SK-N-SH (cell line): ENCODE results near the gene ANKRD60. TPM values are rescaled to one million over a fixed set of nuclear protein-coding genes. Genes with fewer than 3 reads are reported as not detected.

Experiments used
- CTCF ChIA-PET: fragments of 300-600, 350-600 bp; formaldehyde crosslinking; extraction: SDS; loops from one replicate; lab custom pipeline; 2021; lab: Yijun Ruan, JAX
- POLR2A ChIA-PET: fragments of 350-600 bp; sonication (Branson Sonifier 250); formaldehyde crosslinking; extraction: SDS; loops from one replicate; lab custom pipeline; 2020; ENCODE audit warnings: antibody characterized with exemption, inconsistent platforms; lab: Yijun Ruan, JAX
- DNase-seq: peaks from one replicate; pipeline ENCODE4 v3.0.0; 2012
- H2AFZ ChIP-seq: fragments of 200-600 bp; sonication (generic); 2 replicates; pipeline ENCODE4 v1.8.1; 2016; ENCODE audit warnings: antibody characterized with exemption, mild to moderate bottlenecking, low read depth
- H3F3A ChIP-seq: fragments of 200-600 bp; sonication (generic); replicated peaks from 2 replicates; pipeline ENCODE3; 2016; ENCODE audit warnings: antibody characterized with exemption, mild to moderate bottlenecking; ENCODE audit not compliant: insufficient read depth
- H3K27ac ChIP-seq, 2 experiments: fragments of 200-500 bp in 1 of 2; fragments of 200-600 bp in 1 of 2; sonication (Bioruptor generic) in 1 of 2; sonication (generic), shearing (Covaris generic) in 1 of 2; 2 replicates each; pipeline versions ENCODE4 v1.5.1 to v1.6.1; 2014 to 2016; ENCODE audit warnings: low read depth in 2 of 2, inconsistent platforms in 1 of 2, low read length in 1 of 2, mild to moderate bottlenecking in 1 of 2, mixed read lengths in 1 of 2
- H3K27me3 ChIP-seq: fragments of 200-600 bp; sonication (generic), shearing (Covaris generic); 2 replicates; pipeline ENCODE4 v1.6.1; 2016; ENCODE audit warnings: mixed run types; ENCODE audit not compliant: insufficient read depth
- H3K36me3 ChIP-seq, 2 experiments: fragments of 200-500 bp in 1 of 2; fragments of 200-600 bp in 1 of 2; sonication (Bioruptor generic) in 1 of 2; sonication (generic) in 1 of 2; replicated peaks in 1 of 2; 2 replicates each; pipeline versions ENCODE3 to v1.5.1; 2014 to 2016; ENCODE audit warnings: low read length in 1 of 2, mild to moderate bottlenecking in 1 of 2; ENCODE audit not compliant: insufficient read depth in 2 of 2, control insufficient read depth in 1 of 2
- H3K4me1 ChIP-seq, 2 experiments: fragments of 200-500 bp in 1 of 2; fragments of 200-600 bp in 1 of 2; sonication (Bioruptor generic) in 1 of 2; sonication (generic), shearing (Covaris generic) in 1 of 2; 2 replicates each; pipeline versions ENCODE4 v1.5.1 to v1.6.1; 2014 to 2016; ENCODE audit warnings: low read depth in 1 of 2, low read length in 1 of 2, mixed run types in 1 of 2; ENCODE audit not compliant: insufficient read depth in 2 of 2, control insufficient read depth in 1 of 2
- H3K4me2 ChIP-seq: fragments of 200-600 bp; sonication (generic), shearing (Covaris generic); 2 replicates; pipeline ENCODE4 v1.6.1; 2017; ENCODE audit warnings: mixed run types
- H3K4me3 ChIP-seq, 2 experiments: fragments of 200-500 bp in 1 of 2; fragments of 200-600 bp in 1 of 2; sonication (Bioruptor generic) in 1 of 2; sonication (generic), shearing (Covaris generic) in 1 of 2; 2 replicates each; pipeline versions ENCODE4 v1.5.1 to v1.8.1; 2014 to 2016; ENCODE audit warnings: low read depth in 2 of 2, inconsistent platforms in 1 of 2, low read length in 1 of 2, mild to moderate bottlenecking in 1 of 2, mixed read lengths in 1 of 2, moderate library complexity in 1 of 2
- H3K79me2 ChIP-seq: fragments of 200-600 bp; sonication (generic); 2 replicates; pipeline ENCODE4 v1.8.1; 2017; ENCODE audit warnings: mild to moderate bottlenecking; ENCODE audit not compliant: insufficient read depth
- H3K9ac ChIP-seq: fragments of 200-600 bp; sonication (generic); 2 replicates; pipeline ENCODE4 v1.6.1; 2017; ENCODE audit warnings: mixed run types
- H3K9me2 ChIP-seq: fragments of 200-600 bp; sonication (generic); 2 replicates; pipeline ENCODE4 v1.6.1; 2017; ENCODE audit warnings: mixed run types
- H3K9me3 ChIP-seq: fragments of 200-600 bp; sonication (generic); 2 replicates; pipeline ENCODE4 v1.6.1; 2017; ENCODE audit warnings: mixed run types, mild to moderate bottlenecking, moderate library complexity
- H4K20me1 ChIP-seq: fragments of 200-600 bp; sonication (generic); 2 replicates; pipeline ENCODE4 v1.6.1; 2017; ENCODE audit warnings: mild to moderate bottlenecking, mixed run types; ENCODE audit not compliant: insufficient read depth
- CHD2 ChIP-seq: fragments of 150-350 bp; IDR thresholded peaks from 2 replicates; pipeline ENCODE4 v1.6.1; 2018; ENCODE audit warnings: low read length; ENCODE audit not compliant: partially characterized antibody
- CTCF ChIP-seq: fragments of 200-600 bp; sonication (generic); IDR thresholded peaks from 2 replicates; pipeline ENCODE4 v1.6.1; 2017; ENCODE audit warnings: antibody characterized with exemption, mild to moderate bottlenecking, moderate library complexity
- FOSL2 ChIP-seq: IDR thresholded peaks from 2 replicates; pipeline ENCODE4 v1.4.0; 2012; ENCODE audit warnings: low read depth, mild to moderate bottlenecking, moderate library complexity, borderline replicate concordance
- IRF3 ChIP-seq: fragments of 150-350 bp; IDR thresholded peaks from 2 replicates; pipeline ENCODE4 v1.6.1; 2016; ENCODE audit warnings: mild to moderate bottlenecking, low read depth, low read length
- JUND ChIP-seq: IDR thresholded peaks from 2 replicates; pipeline ENCODE4 v1.4.0; 2012
- NFIC ChIP-seq: IDR thresholded peaks from 2 replicates; pipeline ENCODE4 v1.4.0; 2012; ENCODE audit warnings: borderline replicate concordance
- NRF1 ChIP-seq: IDR thresholded peaks from 2 replicates; pipeline ENCODE4 v1.6.1; 2012; ENCODE audit warnings: low read depth, mild to moderate bottlenecking, low read length
- POLR2AphosphoS5 ChIP-seq: IDR thresholded peaks from 2 replicates; pipeline ENCODE4 v1.6.1; 2012; ENCODE audit warnings: low read depth, low read length
- RXRA ChIP-seq: IDR thresholded peaks from 2 replicates; pipeline ENCODE4 v1.4.0; 2012; ENCODE audit warnings: low read depth, mild to moderate bottlenecking, borderline replicate concordance
- TAF1 ChIP-seq: IDR thresholded peaks from 2 replicates; pipeline ENCODE4 v1.6.1; 2012; ENCODE audit warnings: low read depth, mild to moderate bottlenecking, low read length, moderate library complexity, borderline replicate concordance
- TEAD4 ChIP-seq: IDR thresholded peaks from 2 replicates; pipeline ENCODE4 v1.4.0; 2012; ENCODE audit warnings: mild to moderate bottlenecking, borderline replicate concordance; ENCODE audit not compliant: insufficient read depth
- USF1 ChIP-seq: IDR thresholded peaks from 2 replicates; pipeline ENCODE4 v1.4.0; 2012; ENCODE audit warnings: low read depth, borderline replicate concordance
- USF2 ChIP-seq: fragments of 150-350 bp; IDR thresholded peaks from 2 replicates; pipeline ENCODE4 v1.6.1; 2017; ENCODE audit warnings: antibody characterized with exemption, low read length, low read depth, borderline replicate concordance
- YY1 ChIP-seq: IDR thresholded peaks from 2 replicates; pipeline ENCODE4 v1.4.0; 2012; ENCODE audit warnings: low read depth, mild to moderate bottlenecking
- ZBTB33 ChIP-seq: IDR thresholded peaks from 2 replicates; pipeline ENCODE4 v1.4.0; 2012; ENCODE audit warnings: low read depth, borderline replicate concordance
- WGBS: methylation state at CpG from one replicate; pipeline ENCODE4 v1.1.6; 2017; ENCODE audit warnings: low lambda C conversion rate; 5-methylcytosine and 5-hydroxymethylcytosine counted together
- polyA plus RNA-seq, 3 experiments: library from polyadenylated mRNA; depleted of rRNA; stranded (reverse); fragments of >200 nt; gene quantifications; 2 replicates each; pipeline ENCODE4 v1.2.3, GENCODE V29; 2012

ANKRD60 gene
- polyA plus RNA-seq, 1 of the 3 experiments (the other 2 are of a cell fraction) = not detected

- no peak for TF ChIP-seq NRF1
- TF ChIP-seq TAF1 = no peak
- no peak for TF ChIP-seq ZBTB33
- TF ChIP-seq USF1 = no peak
- no peak for TF ChIP-seq FOSL2
- TF ChIP-seq IRF3 = no peak
These were observed 18.6 kb downstream of the ANKRD60 start (continued) for GRCh38 chr20:58209652-58210397.

GRCh38 chr20:58208944-58209343, 19.5 kb downstream of the ANKRD60 start:
- 90% methylated on average over 3 of the region's 8 CpGs for WGBS

More at GRCh38 chr20:58208944-58209343, 19.5 kb downstream of the ANKRD60 start:
- H2AFZ ChIP-seq = no peak overlapping the region
- CTCF ChIA-PET = interaction anchor here (0.6 to 17.8 kb wide), 41 partner anchors 9 to 1248 kb away, joined by 3 to 356 read pairs (median 5); partner anchors contain the start of gene ZBP1
- H3K27ac ChIP-seq = no peak overlapping the region
- H4K20me1 ChIP-seq = 0 out of 2 replicates have a peak, but pooled peaks cover 3% of the 10 kb centered on the region
- H3K4me2 ChIP-seq = no peak overlapping the region
- no peaks in the 10 kb centered on the region for H3K36me3 ChIP-seq
- TF ChIP-seq NFIC (no peak), USF1 (no peak), CHD2 (no peak), RXRA (no peak), IRF3 (no peak), POLR2AphosphoS5 (no peak), FOSL2 (no peak), YY1 (no peak), JUND (no peak), CTCF (no peak), TEAD4 (no peak), USF2 (no peak)
- TF ChIP-seq, all 33 proteins: peak for 0
- no peaks in the 10 kb centered on the region for H3K79me2 ChIP-seq
- POLR2A ChIA-PET = no interaction called here
- H3K27me3 ChIP-seq = no peaks in the 10 kb centered on the region; the same call in 1 of the 2 replicates
- peaks cover 10% of the 10 kb centered on the region for H3F3A ChIP-seq
- H3K9ac ChIP-seq = no peak overlapping the region
- no peaks in the 10 kb centered on the region for H3K9me2 ChIP-seq
- H3K4me1 ChIP-seq = peaks cover 0 to 11% of the 10 kb centered on the region in 2 experiments; a peak in 1 of 4 replicates
- DNase-seq = no peak
- no peaks in the 10 kb centered on the region for H3K9me3 ChIP-seq
- H3K4me3 ChIP-seq = no peak overlapping the region
